HG02852 (cell line): ENCODE measurements around the gene AVPI1.
"Not testable (repeated sequence)": the region's sequence is repeated elsewhere in the genome, so short reads cannot be mapped to it uniquely, and the experiment has no call there.

Experiments used
- ATAC-seq: cut with Tn5 transposase; IDR thresholded peaks from one replicate; pipeline ENCODE4 v1.9.1; 2021; ENCODE audit warnings: mild to moderate bottlenecking, moderate library complexity; ENCODE audit not compliant: unreplicated experiment

The AVPI1 gene

GRCh38 chr10:97642471-97643159 lies 44.4 kb downstream of the AVPI1 start:
- ATAC-seq, result not testable (repeated sequence)

GRCh38 chr10:97640868-97641811 lies 45.9 kb downstream of the AVPI1 start:
- peak; percentile 25 for ATAC-seq

GRCh38 chr10:97640174-97640867 lies 46.7 kb downstream of the AVPI1 start, which contains the start of gene PI4K2A:
Gene PI4K2A, plus strand, starts transcription at chr10:97640671. Its CDS starts 72 bp downstream, at chr10:97640743.
- peak; percentile 99 for ATAC-seq

GRCh38 chr10:97639090-97639489 lies 48.0 kb downstream of the AVPI1 start:
- not testable (repeated sequence) for ATAC-seq

GRCh38 chr10:97635577-97635976 lies 51.5 kb downstream of the AVPI1 start:
- ATAC-seq, result no peak

GRCh38 chr10:97633921-97634320 lies 53.1 kb downstream of the AVPI1 start:
- ATAC-seq, result no peak

- peak; percentile 99 for ATAC-seq
Observed at GRCh38 chr10:97632949-97633884, 53.8 kb downstream of the AVPI1 start, which contains the start of gene MORN4. Gene MORN4, minus strand, starts transcription at chr10:97633500. Its CDS starts 13,847 bp downstream, at chr10:97619653.

- ATAC-seq, result no peak
Observed at GRCh38 chr10:97631098-97631497, 55.9 kb downstream of the AVPI1 start.

- ATAC-seq, result no peak
Observed at GRCh38 chr10:97629289-97629688, 57.8 kb downstream of the AVPI1 start.

- ATAC-seq, result no peak
Observed at GRCh38 chr10:97628228-97628627, 58.8 kb downstream of the AVPI1 start.

GRCh38 chr10:97627731-97628130 lies 59.3 kb downstream of the AVPI1 start:
- ATAC-seq, result no peak
